ENCODE data around the gene ATRX.
"Not testable (repeated sequence)": the region's sequence is repeated elsewhere in the genome, so short reads cannot be mapped to it uniquely, and the experiment has no call there.

DNA sequence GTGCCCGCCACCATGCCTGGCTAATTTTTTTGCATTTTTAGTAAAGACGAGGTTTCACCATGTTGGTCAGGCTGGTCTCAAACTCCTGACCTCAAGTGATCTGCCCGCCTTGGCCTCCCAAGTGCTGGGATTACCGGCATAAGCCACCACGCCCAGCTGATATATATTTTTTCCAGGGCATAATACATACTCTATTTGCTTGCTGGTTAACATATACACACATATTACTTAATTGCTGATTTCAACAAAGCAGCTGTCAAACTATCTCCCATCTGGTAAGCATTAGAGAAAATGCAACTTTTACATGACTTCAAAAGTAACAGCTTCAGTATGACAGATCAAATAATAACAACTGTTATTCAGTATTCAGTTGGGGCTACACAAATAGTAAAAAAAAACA, 164.6 kb downstream of the ATRX start:
- TF ChIP-seq POLR2A (IDR thresholded peaks at IDR 0.05) = not testable (repeated sequence)
- TF ChIP-seq, protein P1, sequence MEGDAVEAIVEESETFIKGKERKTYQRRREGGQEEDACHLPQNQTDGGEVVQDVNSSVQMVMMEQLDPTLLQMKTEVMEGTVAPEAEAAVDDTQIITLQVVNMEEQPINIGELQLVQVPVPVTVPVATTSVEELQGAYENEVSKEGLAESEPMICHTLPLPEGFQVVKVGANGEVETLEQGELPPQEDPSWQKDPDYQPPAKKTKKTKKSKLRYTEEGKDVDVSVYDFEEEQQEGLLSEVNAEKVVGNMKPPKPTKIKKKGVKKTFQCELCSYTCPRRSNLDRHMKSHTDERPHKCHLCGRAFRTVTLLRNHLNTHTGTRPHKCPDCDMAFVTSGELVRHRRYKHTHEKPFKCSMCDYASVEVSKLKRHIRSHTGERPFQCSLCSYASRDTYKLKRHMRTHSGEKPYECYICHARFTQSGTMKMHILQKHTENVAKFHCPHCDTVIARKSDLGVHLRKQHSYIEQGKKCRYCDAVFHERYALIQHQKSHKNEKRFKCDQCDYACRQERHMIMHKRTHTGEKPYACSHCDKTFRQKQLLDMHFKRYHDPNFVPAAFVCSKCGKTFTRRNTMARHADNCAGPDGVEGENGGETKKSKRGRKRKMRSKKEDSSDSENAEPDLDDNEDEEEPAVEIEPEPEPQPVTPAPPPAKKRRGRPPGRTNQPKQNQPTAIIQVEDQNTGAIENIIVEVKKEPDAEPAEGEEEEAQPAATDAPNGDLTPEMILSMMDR (IDR thresholded peaks at IDR 0.05) = not testable (repeated sequence)
